Measurements from ENCODE around the gene KCNMB3.

The KCNMB3 gene

DNA sequence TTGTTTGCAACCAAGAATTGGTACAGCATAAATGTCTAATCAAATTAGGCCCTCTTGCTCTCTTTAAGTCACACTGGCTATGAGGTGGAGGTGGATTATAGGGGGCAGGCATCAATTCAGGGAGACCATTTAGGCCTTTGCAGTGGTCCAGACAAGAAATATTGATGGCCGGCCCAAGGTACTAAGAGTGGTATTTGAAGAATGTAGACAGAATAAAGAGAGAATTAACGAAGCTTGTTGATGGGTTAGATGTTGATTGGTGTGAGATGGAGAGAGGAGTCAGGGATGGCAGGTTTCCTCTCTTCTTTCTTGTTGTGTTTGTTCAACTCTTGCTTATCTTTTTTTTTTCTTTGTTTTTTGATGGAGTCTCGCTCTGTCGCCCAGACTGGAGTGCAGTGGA is 54.2 kb downstream of the KCNMB3 start:
- H3K4me3 ChIP-seq (ENCODE audit: control insufficient read depth, low read depth, low read length): no peak overlapping the region
- DNase-seq (ENCODE audit: low read depth): no peak
- TF ChIP-seq, protein P1, sequence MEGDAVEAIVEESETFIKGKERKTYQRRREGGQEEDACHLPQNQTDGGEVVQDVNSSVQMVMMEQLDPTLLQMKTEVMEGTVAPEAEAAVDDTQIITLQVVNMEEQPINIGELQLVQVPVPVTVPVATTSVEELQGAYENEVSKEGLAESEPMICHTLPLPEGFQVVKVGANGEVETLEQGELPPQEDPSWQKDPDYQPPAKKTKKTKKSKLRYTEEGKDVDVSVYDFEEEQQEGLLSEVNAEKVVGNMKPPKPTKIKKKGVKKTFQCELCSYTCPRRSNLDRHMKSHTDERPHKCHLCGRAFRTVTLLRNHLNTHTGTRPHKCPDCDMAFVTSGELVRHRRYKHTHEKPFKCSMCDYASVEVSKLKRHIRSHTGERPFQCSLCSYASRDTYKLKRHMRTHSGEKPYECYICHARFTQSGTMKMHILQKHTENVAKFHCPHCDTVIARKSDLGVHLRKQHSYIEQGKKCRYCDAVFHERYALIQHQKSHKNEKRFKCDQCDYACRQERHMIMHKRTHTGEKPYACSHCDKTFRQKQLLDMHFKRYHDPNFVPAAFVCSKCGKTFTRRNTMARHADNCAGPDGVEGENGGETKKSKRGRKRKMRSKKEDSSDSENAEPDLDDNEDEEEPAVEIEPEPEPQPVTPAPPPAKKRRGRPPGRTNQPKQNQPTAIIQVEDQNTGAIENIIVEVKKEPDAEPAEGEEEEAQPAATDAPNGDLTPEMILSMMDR (IDR thresholded peaks at IDR 0.05; ENCODE audit: control insufficient read depth, insufficient read depth, low read depth, low read length, missing control alignments): no peak

DNA sequence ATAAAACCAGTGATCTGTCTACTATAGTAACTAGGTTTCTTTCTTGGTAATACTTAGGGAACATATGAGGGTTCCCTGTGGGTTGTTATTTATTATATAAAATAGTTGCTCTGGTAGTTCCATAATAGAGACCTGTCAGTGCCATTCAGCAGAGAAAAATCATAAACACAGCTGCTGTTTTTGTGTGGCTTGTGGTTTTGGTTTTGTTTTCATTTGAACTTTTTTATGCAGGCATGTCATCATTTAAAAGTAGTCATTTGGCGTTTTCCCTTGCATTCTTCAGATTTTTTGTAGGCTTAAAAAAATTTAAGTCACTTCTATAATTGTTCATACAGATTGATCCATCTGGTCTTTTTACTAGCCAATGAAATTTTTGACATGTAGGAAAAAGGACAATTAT is 54.8 kb downstream of the KCNMB3 start:
- peak; percentile 52 for DNase-seq (ENCODE audit: low read depth)
- TF ChIP-seq, protein P1 (IDR thresholded peaks at IDR 0.05; ENCODE audit: control insufficient read depth, insufficient read depth, low read depth, low read length, missing control alignments): no peak
- H3K4me3 ChIP-seq (ENCODE audit: control insufficient read depth, low read depth, low read length): no peak overlapping the region

DNA sequence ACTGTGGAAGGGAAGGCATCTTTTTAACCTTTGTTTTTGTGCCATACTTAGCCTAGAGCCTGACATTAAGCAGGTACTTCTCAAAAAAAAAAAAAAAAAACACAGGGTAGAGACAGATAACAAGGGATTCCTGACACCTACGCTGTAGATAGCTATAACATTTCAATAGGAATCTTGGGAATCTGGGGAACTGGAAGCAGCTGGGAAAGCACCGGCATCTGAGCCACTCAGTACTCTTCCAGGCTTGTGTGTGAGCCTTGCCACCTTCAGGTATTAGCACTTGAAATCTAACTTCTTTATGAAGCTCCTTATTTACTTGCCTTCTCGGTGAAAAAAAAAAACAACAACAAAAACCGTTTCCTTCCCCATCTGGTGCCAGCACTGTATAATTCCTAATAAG is 56.0 kb downstream of the KCNMB3 start:
- no peak overlapping the region for H3K4me3 ChIP-seq (ENCODE audit: control insufficient read depth, low read depth, low read length)
- no peak for DNase-seq (ENCODE audit: low read depth)
- TF ChIP-seq, protein P1 (IDR thresholded peaks at IDR 0.05; ENCODE audit: control insufficient read depth, insufficient read depth, low read depth, low read length, missing control alignments): no peak
